HG03378 (cell line): ENCODE data around the gene RAP1B.

Source experiments
- ATAC-seq: cut with Tn5 transposase; IDR thresholded peaks from one replicate; pipeline ENCODE4 v1.9.1; 2021; ENCODE audit warnings: mild to moderate bottlenecking, moderate library complexity; ENCODE audit not compliant: unreplicated experiment

Gene RAP1B

DNA sequence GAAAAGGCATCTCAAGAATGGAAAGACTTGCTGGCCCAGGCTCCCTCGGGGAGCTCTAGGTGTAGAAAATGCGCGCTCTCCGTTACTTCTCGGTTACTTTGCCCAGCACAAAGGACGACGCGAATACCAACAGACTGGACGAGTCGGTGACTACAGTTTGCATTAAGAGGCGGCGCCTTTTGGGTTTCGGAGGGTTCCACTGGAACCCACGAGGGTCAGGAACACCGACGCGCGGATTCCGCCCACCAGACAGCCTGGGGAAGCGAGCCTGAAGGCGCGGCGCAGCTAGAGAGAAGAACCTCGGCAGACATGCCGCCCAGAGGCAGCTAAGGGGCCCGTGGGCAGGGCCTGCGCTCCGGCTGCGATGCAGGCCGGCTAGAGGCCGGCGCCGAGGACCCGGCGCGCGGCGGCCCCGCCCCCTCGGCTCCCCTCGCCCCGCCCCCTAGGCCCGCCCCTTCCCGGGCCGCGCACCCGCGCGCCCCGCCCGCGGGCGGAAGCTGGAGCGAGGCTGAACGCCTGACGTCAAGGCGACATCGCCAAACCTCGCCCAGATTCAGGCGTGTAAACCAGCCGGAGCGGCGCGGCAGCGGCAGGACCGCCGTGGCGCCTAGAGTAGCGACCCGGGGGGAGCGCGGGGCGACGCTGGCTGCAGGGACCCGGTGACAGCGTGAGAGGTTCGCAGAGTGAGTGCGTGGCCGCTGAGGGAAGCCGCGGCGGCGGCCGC lies at the start of gene RAP1B:
RAP1B (plus strand) TSS at position 530 of the 724 bp plus-strand sequence. CDS start 37,826 bp downstream, outside the sequence.
- ATAC-seq, result peak; percentile 76

DNA sequence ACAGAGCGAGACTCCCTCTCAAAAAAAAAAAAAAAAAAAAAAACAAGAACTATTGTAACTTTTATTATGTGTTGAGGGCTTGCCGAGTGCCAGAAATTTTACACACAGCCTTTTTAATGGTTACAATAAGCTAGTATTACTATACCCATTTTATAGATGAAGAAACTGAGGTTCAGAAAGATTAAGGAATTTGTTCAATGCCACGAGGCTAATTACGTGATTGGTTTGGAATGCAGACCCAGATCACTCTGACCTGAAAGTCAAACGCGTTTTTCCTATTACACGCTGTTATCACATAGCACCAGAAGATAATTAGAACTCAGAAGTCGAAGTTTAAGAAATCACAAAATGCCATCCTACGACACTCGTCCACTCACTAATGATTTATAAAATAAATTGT lies 48.9 kb upstream of the RAP1B start:
- ATAC-seq, result no peak

DNA sequence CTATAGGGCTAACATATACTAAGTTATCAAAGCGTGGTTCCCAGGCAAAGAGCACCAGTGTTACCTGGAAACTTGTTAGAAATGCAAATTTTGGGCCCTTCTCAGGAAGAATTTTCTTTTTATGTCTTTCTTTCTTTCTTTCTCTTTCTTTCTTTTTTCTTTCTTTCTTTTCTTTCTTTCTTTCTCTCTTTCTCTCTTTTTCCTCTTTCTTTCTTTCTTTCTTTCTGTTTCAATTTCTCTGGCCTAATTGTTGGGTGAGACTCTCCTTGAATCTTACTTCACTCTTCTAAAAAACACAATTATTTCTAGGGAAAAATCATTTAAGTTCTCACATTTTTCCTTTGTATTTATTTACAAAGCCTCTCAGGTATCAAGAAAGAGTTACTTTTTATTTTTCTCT lies 46.5 kb upstream of the RAP1B start:
- ATAC-seq, result no peak

DNA sequence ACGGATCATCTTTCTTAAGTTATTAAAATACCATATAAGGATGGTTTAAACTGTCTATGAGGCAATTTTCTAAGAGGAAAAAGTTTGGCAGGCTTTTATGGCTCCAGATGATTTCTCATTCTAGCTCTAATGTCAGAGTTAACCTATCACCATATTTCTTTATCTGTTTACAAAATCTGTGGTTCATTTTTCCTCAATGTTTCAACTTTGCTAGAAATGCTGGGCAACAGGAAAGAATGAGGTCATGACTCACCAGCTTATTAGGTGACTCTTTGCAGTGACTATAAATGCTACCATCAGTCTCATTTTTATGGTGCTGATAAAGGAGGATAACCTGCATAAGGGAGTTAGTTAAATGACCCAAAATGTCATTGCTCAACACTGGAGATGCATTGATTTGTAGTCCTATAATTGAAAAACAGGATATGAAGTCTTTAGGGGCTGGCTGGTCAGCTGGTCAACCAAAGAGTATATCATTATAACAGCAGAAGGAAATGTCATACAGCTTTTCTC lies 45.3 kb upstream of the RAP1B start:
- no peak for ATAC-seq

DNA sequence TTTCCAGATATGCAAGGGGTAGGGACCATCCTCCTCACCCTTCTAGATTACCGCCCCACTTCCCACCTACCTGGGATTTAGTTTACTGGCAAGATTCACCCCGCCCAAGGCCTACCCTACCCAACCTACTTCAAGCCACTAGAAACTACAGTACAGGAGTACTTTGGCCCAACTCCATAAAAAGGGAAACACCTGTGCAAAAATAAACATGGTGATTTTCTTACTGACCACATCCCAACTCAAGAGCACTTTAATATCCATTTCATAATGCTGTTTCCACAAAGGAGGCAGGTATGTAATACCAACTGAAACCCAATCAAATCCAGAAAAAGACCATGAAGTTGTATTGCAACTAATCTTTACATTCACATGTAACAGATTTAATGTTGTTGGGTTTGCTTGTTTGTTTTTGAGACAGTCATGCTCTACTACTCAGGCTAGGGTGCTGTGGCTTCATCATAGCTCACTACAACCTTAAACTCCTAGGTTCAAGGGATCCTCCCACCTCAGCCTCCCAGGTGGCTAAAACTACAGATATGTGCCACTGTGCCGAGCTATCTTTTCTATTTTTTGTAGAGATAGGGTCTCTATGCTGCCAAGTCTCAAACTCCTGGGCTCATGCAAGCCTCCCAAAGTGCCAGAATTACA lies 41.7 kb upstream of the RAP1B start:
- no peak for ATAC-seq

DNA sequence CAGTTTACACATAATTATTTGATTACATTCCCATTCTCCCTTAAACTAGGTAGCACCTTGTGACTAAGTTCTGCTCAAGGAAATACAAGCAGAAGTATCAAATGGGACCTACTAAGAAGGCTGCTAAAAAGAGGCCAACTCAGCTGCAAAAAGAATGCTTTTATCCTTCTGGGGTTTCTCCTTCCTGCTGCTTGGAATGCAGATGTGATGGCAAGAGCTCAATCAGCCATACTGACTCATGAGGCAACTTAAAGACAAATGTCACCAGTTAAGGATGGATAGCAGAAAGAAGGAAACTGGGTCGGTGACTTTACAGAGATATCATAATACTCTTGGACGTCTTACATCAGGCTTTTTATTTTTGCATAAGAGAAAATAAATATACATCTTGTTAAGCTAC lies 38.0 kb upstream of the RAP1B start:
- ATAC-seq, result no peak

DNA sequence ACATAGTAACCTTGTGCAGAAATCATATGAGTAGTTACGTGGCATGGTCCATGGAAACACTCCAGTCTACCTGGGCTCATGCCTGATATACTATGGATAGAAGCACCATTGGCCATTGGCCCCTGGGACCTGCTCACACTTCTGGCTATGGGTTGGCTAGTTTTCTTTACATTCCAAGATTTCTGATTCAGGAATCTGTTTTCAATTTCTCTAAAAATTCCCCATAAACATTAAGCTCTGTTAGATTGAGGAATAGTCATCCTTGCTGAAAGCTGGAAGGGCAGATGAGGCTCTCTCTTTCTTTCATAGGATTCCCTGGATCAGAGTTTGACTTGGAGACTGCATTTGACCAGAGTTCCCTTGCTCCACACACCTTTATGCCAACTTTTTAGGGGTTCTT lies 37.3 kb upstream of the RAP1B start:
- ATAC-seq, result no peak

DNA sequence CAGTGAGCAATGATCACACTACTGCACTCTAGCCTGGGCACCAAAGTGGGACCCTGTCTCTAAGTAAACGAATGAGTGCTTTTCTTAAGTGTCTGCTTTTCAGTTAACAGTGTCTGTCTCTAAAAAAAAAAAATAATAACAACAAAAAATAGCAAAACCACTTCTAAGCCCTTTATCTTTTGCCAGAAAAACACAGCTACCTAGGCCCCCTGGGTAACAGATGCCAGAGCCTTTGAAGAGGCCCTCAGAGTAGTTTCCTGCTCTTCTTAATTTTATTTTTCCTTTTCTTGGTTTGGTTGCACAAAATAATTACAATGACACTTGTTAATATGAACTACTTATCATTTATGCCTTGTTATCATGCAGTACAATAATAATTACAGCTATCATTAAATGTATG lies 32.8 kb upstream of the RAP1B start:
- no peak for ATAC-seq

DNA sequence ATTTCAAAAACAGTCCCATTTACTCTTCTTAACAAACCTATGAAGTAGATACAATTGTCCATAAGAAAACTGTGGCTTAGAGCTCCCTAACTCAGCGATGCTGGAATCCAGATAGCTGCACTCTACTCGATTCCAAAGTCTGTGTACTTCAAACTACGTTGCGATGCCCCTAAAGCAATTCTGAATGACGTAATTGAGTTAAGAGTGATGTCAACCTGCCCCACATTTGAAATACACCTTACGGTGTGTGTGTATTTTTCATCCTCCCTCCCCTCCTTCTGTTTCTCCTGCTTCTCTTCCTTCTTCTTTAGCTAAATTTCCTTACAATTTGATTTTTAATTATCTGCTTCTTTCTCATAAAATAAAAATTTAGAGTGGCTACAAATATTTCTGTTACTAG lies 31.9 kb upstream of the RAP1B start:
- ATAC-seq, result no peak

DNA sequence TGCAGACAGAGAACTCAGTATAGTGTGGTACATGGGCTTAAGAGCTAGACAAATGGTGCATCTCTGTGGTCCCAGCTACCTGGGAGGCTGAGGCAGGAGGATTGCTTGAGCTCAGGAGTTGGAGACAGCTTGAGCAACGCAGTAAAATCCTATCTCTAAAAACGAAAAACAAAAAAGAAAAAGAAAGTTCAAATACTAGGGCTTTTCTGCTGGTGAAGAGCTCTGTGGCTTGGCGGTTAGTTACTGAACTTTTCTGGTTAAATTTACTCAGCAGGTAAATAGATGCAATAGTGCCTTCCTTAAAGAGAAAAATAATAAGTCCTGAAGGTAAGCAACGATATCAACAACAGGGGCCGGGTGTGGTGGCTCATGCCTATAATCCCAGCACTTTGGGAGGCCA lies 31.4 kb upstream of the RAP1B start:
- ATAC-seq, result no peak

DNA sequence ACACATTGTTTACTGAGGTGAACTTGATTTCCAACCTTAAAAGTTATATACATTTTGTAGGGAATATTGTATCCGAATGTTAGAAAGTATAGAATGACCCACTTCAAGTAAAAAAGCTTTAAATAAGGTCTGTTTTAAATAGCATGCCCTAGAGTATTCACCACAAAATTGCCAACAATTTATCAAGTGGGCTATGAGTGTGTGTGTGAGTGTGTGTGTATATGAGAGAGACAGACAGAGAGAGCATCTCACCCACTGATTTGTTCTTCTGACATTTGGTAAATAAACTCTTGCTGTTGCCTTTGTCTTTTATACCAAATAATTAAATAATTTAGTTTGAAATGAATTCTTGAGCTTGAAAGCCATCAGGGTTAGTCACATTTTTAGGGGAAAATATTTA lies 29.8 kb upstream of the RAP1B start:
- no peak for ATAC-seq

DNA sequence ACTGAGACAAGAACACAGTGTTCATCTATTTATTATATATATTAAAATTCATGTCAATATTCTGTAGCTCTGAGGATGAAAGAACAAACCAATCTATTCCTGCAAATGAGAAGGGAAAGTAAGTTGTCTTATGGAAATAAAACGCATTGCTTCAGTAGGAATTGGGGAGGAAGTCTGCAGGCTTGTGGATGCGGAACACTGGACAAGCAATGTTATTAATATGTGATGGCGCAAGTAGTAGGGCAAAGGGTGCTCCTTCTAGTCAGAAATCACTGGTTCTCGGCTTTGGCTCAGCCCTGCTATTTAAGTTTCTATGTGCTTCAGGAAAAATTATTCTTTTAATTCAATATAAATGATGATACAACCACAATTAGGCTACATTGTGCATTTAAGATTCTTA lies 28.8 kb upstream of the RAP1B start:
- ATAC-seq, result no peak

DNA sequence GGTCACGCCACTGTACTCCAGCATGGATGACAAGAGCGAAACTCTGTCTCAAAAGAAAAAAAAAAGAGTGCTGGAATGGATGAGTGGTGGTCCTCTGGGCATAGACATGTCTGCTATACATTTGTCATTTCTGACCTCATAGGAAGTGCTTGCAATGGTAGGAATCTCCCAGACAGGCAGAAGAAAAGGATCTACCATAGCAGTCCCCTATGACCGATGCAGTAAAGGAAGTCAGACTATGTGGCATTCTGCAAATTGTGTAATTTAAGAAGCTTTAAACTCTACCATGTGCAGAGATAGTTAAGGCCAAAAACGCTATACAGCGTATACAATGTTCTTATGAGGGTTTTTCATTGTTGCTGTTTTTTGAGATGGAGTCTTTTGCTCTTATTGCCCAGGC lies 24.7 kb upstream of the RAP1B start:
- ATAC-seq, result no peak

DNA sequence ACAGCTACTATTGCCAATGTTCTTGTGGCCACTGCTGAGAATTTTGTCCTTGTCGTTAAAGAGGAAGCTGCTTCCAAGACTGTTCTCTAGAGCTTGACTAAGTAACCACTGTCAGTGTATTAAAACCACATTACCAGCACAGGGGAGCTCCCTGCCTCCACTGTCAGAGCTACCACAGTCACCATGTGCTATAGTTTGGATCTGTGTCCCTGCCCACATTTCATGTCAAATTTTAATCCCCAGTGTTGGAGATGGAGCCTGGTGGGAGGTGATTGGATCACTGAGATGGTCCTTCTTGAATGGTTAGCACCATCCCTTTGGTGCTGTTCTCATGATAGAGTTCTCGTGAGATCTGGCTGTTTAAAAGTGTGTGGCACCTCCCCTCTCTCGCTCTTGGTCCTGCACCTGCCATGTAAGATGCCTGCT lies 23.2 kb upstream of the RAP1B start:
- ATAC-seq, result peak; percentile 86

DNA sequence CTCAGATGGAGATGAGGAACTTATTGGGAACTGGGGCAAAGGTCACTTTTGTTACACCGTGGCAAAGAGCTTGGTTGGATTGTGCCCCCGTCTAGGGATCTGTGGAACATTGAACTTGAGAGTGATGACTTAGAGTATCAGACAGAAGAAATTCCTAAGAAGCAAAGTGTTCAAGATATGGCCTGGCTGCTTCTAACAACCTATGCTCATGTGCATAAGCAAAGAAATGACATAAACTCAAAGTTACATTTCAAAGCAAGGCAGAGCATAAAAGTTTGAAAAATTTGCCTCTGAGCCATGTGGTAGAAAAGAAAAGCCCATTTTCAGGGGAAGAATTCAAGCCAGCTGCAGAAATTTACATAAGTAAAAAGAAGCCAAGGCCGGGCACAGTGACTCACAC lies 21.5 kb upstream of the RAP1B start:
- ATAC-seq, result no peak

DNA sequence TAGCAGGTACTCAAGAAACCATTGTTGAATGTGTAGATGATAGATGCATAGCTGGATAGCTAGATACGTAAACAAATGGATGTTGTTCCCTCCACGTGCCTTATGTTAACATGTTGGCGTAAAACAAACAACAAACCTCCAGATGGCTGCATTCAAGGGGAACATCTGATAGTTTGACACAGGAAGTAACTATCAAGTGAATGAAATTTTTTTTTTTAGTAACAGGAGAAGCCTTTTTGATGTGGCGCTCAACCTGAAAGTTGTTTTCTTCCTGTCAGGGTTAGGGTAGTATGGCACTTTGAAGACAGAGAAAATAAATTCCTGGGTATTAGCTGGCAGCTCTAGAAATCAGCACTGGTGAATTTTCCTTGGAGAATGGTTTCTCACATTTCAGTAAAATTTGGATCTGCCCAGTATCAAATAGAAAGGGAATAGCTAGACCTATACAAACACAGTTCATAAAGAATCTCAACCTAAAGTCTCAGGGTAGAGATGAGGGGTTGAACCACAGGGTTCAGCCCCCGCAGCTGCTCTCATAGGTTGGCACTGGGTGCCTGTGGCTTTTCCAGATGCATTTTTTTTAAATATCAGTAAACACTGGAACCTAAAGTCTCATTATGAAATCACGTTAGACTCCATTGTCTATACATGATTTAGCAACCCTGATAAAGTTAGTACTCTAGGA lies 18.8 kb upstream of the RAP1B start:
- no peak for ATAC-seq

DNA sequence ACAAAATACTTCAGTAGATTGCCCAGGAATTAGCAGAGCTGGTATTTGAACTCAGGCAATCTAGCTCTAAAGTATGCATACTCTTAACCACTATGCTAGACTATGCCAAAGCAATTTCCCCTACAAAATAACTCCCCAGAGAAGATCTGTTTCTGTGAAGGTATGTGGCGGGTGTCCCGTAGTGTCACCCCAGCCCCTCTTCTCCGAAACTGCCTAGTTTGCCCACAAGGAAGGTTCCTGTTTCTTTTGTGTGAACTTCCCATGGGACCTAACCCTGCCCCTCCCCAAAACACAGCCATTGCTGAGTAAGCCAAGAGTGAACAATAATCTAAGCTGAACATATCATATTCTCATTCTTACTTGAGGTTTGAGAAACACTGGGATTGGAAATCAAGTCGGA lies 15.5 kb upstream of the RAP1B start:
- ATAC-seq, result no peak

DNA sequence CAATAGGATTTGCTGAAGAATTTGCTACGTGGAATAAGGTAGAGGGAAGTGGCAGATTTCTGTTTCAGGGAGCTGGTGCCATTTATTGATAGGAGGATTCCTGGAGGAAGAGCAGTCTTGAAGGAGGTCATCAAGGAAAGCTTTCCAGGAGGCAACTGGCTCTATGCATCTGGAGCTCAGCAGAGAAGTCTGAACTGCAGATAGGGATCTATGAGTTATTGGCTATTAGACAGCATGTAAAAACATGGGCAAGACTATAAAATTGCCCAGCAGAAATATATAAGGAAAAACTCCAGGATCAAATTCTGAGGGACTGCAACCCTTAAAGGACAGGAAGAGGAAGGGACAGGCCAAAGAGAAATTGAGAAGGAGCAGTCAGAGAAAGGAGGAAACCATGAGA lies 8.9 kb upstream of the RAP1B start:
- no peak for ATAC-seq

DNA sequence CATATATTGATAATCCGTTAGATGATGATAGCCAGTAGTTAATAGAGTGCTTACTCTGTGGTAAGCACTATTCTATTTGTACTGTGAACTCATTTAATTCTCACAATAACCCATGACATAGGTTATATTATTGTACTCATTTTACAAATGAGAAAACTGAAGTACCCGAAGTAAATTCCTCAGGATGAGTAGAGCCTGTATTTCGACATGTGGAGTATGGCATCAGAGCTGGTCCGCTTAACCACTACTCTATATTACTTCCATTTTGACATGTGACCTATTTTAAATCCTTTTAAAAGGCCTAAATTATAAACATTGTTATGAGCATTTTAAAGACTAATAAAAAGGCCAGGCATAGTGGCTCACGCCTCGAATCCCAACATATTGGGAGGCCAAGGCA lies 8.0 kb upstream of the RAP1B start:
- no peak for ATAC-seq

DNA sequence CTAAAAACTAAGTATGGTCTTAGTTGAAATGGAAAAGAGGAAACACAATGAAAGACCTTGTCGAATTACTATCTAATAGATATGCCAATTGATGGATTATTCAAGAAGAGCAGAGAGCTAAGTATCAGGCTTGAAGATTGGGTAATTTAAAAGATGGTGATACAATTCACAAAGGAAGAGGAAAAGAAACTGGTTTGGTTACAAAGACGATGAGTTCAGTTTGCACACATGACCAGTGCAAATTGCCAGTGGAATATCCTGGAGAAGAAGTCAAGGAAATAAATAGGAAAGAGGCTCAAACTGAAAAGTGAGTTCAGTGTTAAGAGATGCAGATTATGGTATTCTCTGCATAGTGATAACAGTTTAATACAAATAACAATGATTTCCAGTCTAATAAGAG lies 2.5 kb upstream of the RAP1B start:
- no peak for ATAC-seq

DNA sequence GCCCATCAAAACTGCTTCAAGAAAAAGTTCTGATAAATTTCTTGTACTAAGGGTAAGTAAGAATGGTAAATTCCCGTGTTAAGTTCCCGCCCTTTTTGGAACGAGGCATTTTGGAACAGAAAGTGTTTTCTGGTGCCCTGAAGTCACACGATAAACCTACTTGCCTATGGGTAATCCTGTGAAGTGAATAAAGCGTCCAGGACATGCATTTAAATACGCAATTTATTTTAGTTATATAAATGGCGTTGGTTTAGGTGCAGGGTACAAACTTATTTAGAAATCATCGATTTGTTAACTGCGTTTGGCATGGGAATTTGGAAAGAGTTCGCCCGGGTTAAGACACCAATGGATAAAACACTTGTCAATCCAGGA lies 715 bp upstream of the RAP1B start:
- ATAC-seq, result no peak
